GM23248 (cell line): ENCODE results near the gene ST6GALNAC4.

Experiments
- EZH2 ChIP-seq: fragments of 200-600 bp; sonication (generic); IDR thresholded peaks from 2 replicates; pipeline ENCODE4 v1.6.1; 2018; ENCODE audit warnings: antibody characterized with exemption, mild to moderate bottlenecking; ENCODE audit not compliant: insufficient read depth, poor library complexity, severe bottlenecking
- EZH2phosphoT487 ChIP-seq: fragments of 200-600 bp; sonication (generic); IDR thresholded peaks from 2 replicates; pipeline ENCODE4 v1.6.1; 2018; ENCODE audit warnings: antibody characterized with exemption, moderate library complexity, mild to moderate bottlenecking, low read depth; ENCODE audit not compliant: insufficient read depth

DNA sequence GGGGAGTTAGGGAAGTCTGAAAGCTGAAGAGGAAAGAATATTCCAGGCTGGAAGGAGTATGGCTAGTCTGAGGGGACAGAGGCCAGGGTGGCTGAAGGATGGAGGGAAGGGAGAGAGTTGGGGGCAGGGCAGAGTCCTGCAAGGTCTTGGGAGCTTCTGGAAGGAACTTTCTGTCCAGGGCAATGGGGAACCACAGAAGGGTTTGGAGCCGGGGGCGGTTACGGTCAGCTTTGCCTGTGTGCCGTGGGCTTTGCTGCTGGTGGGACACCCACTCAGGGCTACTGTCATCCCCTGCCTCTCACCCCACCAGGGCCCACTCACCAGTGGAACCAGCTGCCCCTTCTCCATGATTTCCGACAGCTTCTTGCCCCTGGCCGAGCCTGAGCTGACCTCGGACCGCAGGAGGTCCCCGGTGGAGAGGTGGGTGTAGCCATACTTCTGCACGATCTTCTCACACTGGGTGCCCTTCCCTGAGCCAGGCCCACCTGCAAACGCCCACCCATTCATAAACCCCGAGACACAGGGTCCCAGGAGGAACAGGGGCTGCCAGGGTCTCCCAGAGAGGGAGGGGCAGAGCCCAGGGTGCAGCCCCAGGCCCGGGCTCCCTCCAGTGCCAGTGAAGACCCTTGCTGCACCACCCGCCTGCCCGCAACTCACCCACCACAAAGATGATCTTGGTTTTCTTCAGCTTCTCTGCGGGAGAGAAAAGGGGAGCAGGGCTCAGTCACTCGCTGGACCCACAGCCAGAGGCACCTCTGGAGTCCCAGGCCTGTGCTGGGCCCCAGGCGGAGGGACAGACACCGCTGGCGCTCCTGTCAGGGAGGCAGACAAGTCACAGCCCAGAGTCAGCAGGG, 44.2 kb downstream of the ST6GALNAC4 start:
- TF ChIP-seq EZH2 (no peak), EZH2phosphoT487 (no peak)
